ENCODE measurements around the gene AAGAB.
A peak's percentile ranks its signal among the peaks of the same experiment; 100 is the strongest.

AAGAB gene

DNA sequence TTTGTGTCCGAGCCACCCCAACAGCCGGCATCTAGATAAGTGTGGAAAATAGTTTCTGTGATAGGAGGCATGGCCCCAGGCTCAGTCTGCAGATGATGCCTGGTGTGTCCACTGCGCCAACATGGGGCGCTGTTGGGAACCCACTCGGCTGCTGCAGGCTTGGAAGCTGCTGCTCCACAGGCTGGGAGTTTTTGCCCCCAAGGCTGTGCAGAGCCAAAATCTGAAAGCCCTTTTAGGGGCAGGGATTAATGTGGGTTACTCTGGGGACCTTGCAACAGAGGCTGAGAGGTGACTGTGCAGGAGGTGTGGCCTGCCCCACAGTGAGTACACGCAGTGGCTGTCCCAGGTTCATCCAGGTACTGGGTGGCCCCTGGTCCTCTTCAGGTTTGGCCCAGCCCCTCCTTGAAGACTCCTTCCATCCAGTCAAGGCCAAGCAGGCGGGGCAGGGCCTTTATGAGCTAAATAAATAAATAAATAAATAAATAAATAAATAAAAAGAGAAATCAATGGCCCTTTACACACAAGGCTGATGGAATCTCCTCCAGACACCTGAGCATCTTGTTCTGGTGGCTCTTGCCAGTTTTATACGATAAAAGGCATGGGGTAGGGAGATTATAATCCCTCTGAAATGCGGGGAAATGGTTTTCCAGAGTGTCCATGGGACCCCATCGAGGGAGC is 73.8 kb downstream of the AAGAB start:
- DNase-seq (ENCODE audit: low read depth), result no peak
- TF ChIP-seq, protein P1, sequence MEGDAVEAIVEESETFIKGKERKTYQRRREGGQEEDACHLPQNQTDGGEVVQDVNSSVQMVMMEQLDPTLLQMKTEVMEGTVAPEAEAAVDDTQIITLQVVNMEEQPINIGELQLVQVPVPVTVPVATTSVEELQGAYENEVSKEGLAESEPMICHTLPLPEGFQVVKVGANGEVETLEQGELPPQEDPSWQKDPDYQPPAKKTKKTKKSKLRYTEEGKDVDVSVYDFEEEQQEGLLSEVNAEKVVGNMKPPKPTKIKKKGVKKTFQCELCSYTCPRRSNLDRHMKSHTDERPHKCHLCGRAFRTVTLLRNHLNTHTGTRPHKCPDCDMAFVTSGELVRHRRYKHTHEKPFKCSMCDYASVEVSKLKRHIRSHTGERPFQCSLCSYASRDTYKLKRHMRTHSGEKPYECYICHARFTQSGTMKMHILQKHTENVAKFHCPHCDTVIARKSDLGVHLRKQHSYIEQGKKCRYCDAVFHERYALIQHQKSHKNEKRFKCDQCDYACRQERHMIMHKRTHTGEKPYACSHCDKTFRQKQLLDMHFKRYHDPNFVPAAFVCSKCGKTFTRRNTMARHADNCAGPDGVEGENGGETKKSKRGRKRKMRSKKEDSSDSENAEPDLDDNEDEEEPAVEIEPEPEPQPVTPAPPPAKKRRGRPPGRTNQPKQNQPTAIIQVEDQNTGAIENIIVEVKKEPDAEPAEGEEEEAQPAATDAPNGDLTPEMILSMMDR (conservative IDR thresholded peaks at IDR 0.05; ENCODE audit: control insufficient read depth, insufficient read depth, low read depth, low read length), result no peak
- H3K4me3 ChIP-seq (ENCODE audit: control insufficient read depth, low read depth, low read length), result no peak overlapping the region

DNA sequence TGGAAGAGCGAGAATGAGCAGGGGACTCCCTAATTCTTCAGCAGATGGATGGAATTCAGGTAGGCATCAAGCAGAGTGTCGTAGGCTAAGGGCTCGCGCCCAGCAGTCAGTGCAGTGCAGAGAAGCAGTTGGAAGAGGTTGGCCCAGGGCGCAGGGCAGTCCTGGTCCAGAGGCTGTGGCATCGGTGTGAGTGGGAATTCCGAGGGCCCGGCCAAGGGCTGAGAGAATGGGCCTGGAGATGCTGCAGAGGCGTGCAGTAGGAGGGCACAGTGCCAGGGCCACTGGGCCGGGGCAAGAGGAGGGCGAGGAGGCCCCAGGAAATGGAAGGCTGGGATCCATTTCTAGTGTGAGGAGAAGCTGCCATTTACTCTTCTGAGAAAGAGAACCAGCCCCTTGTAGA is 74.4 kb downstream of the AAGAB start:
- TF ChIP-seq, protein P1 (conservative IDR thresholded peaks at IDR 0.05; ENCODE audit: control insufficient read depth, insufficient read depth, low read depth, low read length), result no peak
- DNase-seq (ENCODE audit: low read depth), result no peak
- no peak overlapping the region for H3K4me3 ChIP-seq (ENCODE audit: control insufficient read depth, low read depth, low read length)

DNA sequence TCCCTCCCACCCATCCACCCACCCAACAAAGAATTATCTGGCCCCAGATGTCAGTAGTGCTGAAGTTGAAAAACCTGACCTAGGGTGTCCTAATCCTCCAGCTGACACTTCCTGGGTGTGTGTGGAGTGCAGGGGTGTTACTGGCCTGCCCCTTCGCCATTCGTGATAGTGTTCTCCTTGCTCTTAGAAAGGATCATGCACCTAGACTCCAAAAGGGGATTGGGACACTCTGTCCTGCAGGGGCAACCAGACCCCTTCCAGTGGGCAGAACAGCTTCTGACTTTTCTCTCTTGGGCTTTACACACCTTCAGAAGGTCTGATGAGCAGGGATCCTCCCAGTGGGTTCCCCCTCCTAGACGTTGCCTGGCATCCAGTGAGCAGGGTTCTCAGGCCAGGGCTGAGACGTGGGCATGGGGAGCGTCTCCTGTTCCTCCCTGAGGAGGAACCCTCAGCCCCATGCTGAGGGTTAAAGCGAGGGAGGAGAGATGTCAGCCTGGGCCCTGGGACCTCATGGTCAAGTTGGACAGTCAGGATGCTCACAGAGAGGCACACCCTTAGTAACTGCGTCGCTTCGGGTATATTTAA is 75.0 kb downstream of the AAGAB start:
- no peak for DNase-seq (ENCODE audit: low read depth)
- no peak overlapping the region for H3K4me3 ChIP-seq (ENCODE audit: control insufficient read depth, low read depth, low read length)
- TF ChIP-seq, protein P1 (conservative IDR thresholded peaks at IDR 0.05; ENCODE audit: control insufficient read depth, insufficient read depth, low read depth, low read length), result no peak

DNA sequence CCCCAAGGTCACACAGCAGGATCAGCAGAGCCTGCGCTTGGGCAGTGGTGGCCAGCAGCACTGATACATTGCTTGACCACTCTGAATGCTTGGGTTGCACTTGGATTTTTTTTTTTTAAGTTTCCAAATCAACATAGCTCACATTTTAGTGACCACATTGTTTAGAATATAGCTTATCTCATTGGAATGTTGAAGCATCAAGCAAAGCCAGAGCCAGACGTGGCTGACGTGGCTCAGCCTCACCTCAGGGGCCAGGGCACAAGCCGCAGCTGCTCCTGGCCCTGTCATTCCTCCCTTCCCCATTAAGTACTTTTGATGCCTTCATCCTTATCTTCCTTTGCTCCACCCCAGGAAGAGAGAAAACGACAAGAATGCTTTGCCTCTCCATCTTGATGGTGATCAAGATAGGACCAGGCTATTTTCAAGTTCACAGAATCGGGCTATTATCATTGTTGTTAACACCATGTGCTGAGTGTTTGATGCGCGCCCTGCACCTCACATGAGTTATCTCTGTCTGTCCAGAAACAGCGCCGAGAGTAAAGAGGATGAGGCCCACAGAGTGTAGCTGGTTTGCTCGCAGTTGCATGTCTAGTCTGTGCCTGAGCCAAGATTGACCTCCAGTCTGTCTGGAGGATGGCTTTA is 75.8 kb downstream of the AAGAB start:
- peak; percentile 97 for DNase-seq (ENCODE audit: low read depth)
- TF ChIP-seq, protein P1 (conservative IDR thresholded peaks at IDR 0.05; ENCODE audit: control insufficient read depth, insufficient read depth, low read depth, low read length), result no peak
- H3K4me3 ChIP-seq (ENCODE audit: control insufficient read depth, low read depth, low read length), result no peak overlapping the region

DNA sequence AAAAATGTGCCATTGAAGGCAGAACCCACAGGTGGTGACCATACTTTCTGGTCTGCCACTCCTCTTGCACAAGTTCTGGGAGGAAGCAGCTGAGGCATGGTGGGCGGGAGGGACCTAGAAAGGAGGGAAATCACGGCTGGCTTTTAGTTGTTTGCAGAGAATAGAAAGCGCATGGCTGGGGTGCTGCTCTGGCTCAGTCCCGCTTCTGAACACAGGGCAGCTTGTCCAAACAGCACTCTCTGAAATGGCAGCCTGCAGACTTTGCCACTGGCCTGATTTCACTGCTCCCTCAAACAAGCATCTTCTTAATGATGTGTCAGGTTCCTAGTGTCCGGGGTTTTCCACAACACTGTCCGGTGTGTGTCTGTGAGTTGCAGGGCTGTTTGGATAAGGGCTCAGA is 76.7 kb downstream of the AAGAB start:
- TF ChIP-seq, protein P1 (conservative IDR thresholded peaks at IDR 0.05; ENCODE audit: control insufficient read depth, insufficient read depth, low read depth, low read length), result no peak
- peak; percentile 71 for DNase-seq (ENCODE audit: low read depth)
- no peak overlapping the region for H3K4me3 ChIP-seq (ENCODE audit: control insufficient read depth, low read depth, low read length)

DNA sequence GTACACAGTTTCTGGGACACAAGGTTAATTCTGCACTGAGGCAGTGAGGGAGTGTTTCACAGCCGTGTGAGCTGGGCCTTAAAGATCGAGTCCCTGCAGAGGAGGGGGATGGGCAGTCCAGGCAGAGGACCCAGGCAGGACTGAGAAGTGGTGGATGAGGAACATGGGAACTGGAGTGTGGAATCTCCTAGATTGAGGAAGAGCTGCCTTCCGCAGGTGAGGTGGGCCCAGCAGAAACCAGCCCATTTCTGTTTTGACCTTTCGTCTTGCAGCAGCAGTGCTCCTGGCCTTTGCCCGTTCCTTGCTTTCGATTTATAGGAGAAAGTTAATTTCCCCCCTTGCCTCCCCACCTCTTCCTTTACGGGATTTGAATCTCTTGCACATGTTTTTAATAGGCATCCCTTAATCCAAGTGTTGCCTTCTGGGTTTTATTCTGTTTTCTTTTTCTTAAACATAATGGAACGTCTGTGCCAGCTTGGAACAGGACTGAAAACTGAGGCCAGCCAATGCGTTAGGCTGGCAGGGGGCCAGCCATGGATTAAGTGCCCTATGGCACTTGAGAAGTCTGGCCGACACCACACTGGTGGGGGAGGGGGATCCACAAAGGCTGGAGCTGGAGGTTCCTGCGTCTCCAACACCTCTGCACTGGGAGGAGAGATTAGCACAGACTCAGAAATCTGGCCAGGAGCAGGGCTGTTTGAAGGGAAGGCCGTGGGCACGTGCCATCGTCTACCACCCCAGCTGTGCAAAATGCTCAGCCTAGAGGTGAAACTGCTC is 78.1 kb downstream of the AAGAB start:
- TF ChIP-seq, protein P1 (conservative IDR thresholded peaks at IDR 0.05; ENCODE audit: control insufficient read depth, insufficient read depth, low read depth, low read length), result no peak
- no peak overlapping the region for H3K4me3 ChIP-seq (ENCODE audit: control insufficient read depth, low read depth, low read length)
- DNase-seq (ENCODE audit: low read depth), result no peak

Measured in fibroblast of mammary gland (primary cell).